CD14-positive monocyte (primary cell): ENCODE results near the gene RASAL2. TPM values are rescaled to one million over a fixed set of nuclear protein-coding genes. Genes with fewer than 3 reads are reported as not detected.

ENCODE experiments used
- DNase-seq, 3 donors: peaks; one replicate each; pipeline ENCODE4 v3.0.0-alpha.2; 2011 to 2022
- H2AFZ ChIP-seq: 2 replicates; pipeline ENCODE4 v1.6.0; 2012; ENCODE audit warnings: mild to moderate bottlenecking, low read depth, low read length, inconsistent platforms; ENCODE audit not compliant: insufficient read depth, poor library complexity, severe bottlenecking
- H3K27ac ChIP-seq, 2 donors: 1 replicate in 1 of 2; 2 replicates in 1 of 2; pipeline ENCODE4 v1.5.1; 2012 to 2013; ENCODE audit warnings: low read length in 2 of 2, control low read depth in 1 of 2, inconsistent platforms in 1 of 2, low read depth in 1 of 2, mild to moderate bottlenecking in 1 of 2
- H3K27me3 ChIP-seq, 2 donors: one replicate each; pipeline versions ENCODE4 v1.6.0 to v1.6.1; 2011 to 2013; ENCODE audit warnings: low read length in 2 of 2; ENCODE audit not compliant: control insufficient read depth in 2 of 2, insufficient read depth in 2 of 2
- H3K36me3 ChIP-seq, 2 donors: replicated peaks in 1 of 2; 1 replicate in 1 of 2; 2 replicates in 1 of 2; pipeline versions ENCODE4 v1.5.1 to v1.6.1; 2012 to 2013; ENCODE audit warnings: low read length in 2 of 2, control low read depth in 1 of 2, inconsistent platforms in 1 of 2, mild to moderate bottlenecking in 1 of 2; ENCODE audit not compliant: insufficient read depth in 2 of 2, control insufficient read depth in 1 of 2
- H3K4me1 ChIP-seq, 2 donors: 1 replicate in 1 of 2; 2 replicates in 1 of 2; pipeline versions ENCODE4 v1.5.1 to v1.6.1; 2012 to 2013; ENCODE audit warnings: low read length in 2 of 2, control low read depth in 1 of 2, inconsistent platforms in 1 of 2, mild to moderate bottlenecking in 1 of 2, moderate library complexity in 1 of 2; ENCODE audit not compliant: insufficient read depth in 2 of 2, control insufficient read depth in 1 of 2
- H3K4me2 ChIP-seq: replicated peaks from 2 replicates; pipeline ENCODE3; 2012; ENCODE audit warnings: low read length, moderate library complexity, mild to moderate bottlenecking; ENCODE audit not compliant: poor library complexity, severe bottlenecking; ENCODE audit errors: extremely low read depth
- H3K4me3 ChIP-seq, 3 experiments: fragments of 200-600 bp in 1 of 3; sonication (generic) in 1 of 3; replicated peaks in 1 of 3; 1 replicate in 2 of 3; 2 replicates in 1 of 3; pipeline ENCODE4 v1.5.1; 2011 to 2013; ENCODE audit warnings: low read length in 3 of 3, mild to moderate bottlenecking in 3 of 3, control low read depth in 2 of 3, low read depth in 2 of 3, inconsistent platforms in 1 of 3, moderate library complexity in 1 of 3
- H3K79me2 ChIP-seq: 2 replicates; pipeline ENCODE4 v1.6.0; 2012; ENCODE audit warnings: mild to moderate bottlenecking, control low read depth, inconsistent platforms, low read length, moderate library complexity; ENCODE audit not compliant: insufficient read depth
- H3K9ac ChIP-seq: 2 replicates; pipeline ENCODE4 v1.6.0; 2017; ENCODE audit warnings: low read length, mild to moderate bottlenecking; ENCODE audit not compliant: insufficient read depth, poor library complexity, severe bottlenecking
- H3K9me3 ChIP-seq, 2 donors: replicated peaks in 1 of 2; 1 replicate in 1 of 2; 2 replicates in 1 of 2; pipeline versions ENCODE4 v1.5.1 to v1.6.1; 2012 to 2013; ENCODE audit warnings: low read length in 2 of 2, control low read depth in 1 of 2; ENCODE audit not compliant: control insufficient read depth in 1 of 2, insufficient read depth in 1 of 2
- H4K20me1 ChIP-seq: 2 replicates; pipeline ENCODE4 v1.6.0; 2012; ENCODE audit warnings: mild to moderate bottlenecking, low read length, control low read depth, moderate library complexity; ENCODE audit not compliant: insufficient read depth
- H3K27ac Mint-ChIP-seq, 7 donors: one replicate each; pipeline ENCODE4 v1.8.0; 2020; ENCODE audit warnings: mild to moderate bottlenecking in 7 of 7, mixed read lengths in 7 of 7, moderate library complexity in 6 of 7, inconsistent platforms in 2 of 7
- H3K27me3 Mint-ChIP-seq, 3 donors: one replicate each; pipeline ENCODE4 v1.8.0; 2021 to 2022; ENCODE audit warnings: low read depth in 3 of 3, mild to moderate bottlenecking in 3 of 3, mixed read lengths in 3 of 3, moderate library complexity in 3 of 3, inconsistent platforms in 1 of 3
- H3K36me3 Mint-ChIP-seq, 2 donors: one replicate each; pipeline ENCODE4 v1.8.0; 2020; ENCODE audit warnings: mixed read lengths in 2 of 2, inconsistent platforms in 1 of 2, mild to moderate bottlenecking in 1 of 2
- H3K4me1 Mint-ChIP-seq: one replicate; pipeline ENCODE4 v1.8.0; 2020; ENCODE audit warnings: mild to moderate bottlenecking, mixed read lengths
- H3K4me3 Mint-ChIP-seq, 2 donors: one replicate each; pipeline ENCODE4 v1.8.0; 2020; ENCODE audit warnings: mild to moderate bottlenecking in 2 of 2, mixed read lengths in 2 of 2, moderate library complexity in 1 of 2
- H3K9me3 Mint-ChIP-seq, 7 donors: one replicate each; pipeline ENCODE4 v1.8.0; 2020 to 2022; ENCODE audit warnings: mixed read lengths in 7 of 7, mild to moderate bottlenecking in 6 of 7, moderate library complexity in 6 of 7, inconsistent platforms in 2 of 7
- WGBS: methylation state at CpG from one replicate; pipeline ENCODE4 v1.1.5; 2013; ENCODE audit warnings: missing lambda C conversion rate; ENCODE audit not compliant: insufficient coverage; 5-methylcytosine and 5-hydroxymethylcytosine counted together
- intact Hi-C, 2 donors: fragments of 100-400 bp; cut with micrococcal nuclease; formaldehyde crosslinking; loops; one replicate each; pipeline versions ENCODE4 v1.15.0 to v1.15.1; 2023
- polyA plus RNA-seq, 3 donors: library from polyadenylated mRNA; depleted of rRNA in 1 of 3; unstranded in 2 of 3; stranded (reverse) in 1 of 3; fragments of 300-500 nt in 2 of 3; fragments of >200 nt in 1 of 3; fragmentation: Illumina TruSeq in 2 of 3; gene quantifications; 1 replicate in 2 of 3; 2 replicates in 1 of 3; pipeline ENCODE4 v1.2.3, GENCODE V29; 2012 to 2021
- TF ChIP-seq, protein P1 (sequence below): fragments of 200-600 bp; IDR thresholded peaks from one replicate; pipeline ENCODE4 v1.8.0; 2022; ENCODE audit warnings: antibody characterized with exemption, mild to moderate bottlenecking

RASAL2 gene
- polyA plus RNA-seq, 3 donors, result 0.15 to 1.00 (median 0.63) TPM

DNA sequence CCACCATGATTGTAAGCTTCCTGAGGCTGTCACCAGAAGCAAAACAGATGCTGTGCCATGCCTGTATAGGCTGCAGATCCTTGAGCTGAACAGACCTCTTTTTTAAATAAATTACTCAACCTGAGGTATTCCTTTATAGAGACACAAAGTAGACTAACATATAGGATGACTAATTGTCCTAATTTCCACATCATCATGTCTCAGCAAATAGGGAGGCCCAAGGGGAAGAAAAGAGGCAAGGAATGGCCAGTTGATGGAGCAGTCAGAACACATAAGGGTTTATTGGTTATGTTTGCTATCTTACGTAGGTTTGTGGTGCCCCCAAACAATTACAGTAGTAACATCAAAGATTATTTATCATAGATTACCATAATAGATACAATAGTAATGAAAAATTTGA, 126.2 kb downstream of the RASAL2 start:
- no peaks in the 10 kb centered on the region for H3K79me2 ChIP-seq
- H3K36me3 ChIP-seq, result no peaks in the 10 kb centered on the region
- WGBS, result no CpG with 5 or more reads among the region's 1 CpG
- H3K9me3 ChIP-seq, result no peaks in the 10 kb centered on the region
- Mint-ChIP-seq H3K9me3 (no peaks in the 10 kb centered on the region), H3K27me3 (peaks cover 0 to 2% (median 0%) of the 10 kb centered on the region in 3 donors), H3K36me3 (no peaks in the 10 kb centered on the region), H3K27ac (peak overlapping the region in 1 of 7 donors; percentile 70), H3K4me1 (peaks cover 4% of the 10 kb centered on the region), H3K4me3 (no peak overlapping the region)
- H4K20me1 ChIP-seq, result no peaks in the 10 kb centered on the region
- H3K27ac ChIP-seq, result no peak overlapping the region
- no peaks in the 10 kb centered on the region for H3K4me1 ChIP-seq
- TF ChIP-seq, protein P1, sequence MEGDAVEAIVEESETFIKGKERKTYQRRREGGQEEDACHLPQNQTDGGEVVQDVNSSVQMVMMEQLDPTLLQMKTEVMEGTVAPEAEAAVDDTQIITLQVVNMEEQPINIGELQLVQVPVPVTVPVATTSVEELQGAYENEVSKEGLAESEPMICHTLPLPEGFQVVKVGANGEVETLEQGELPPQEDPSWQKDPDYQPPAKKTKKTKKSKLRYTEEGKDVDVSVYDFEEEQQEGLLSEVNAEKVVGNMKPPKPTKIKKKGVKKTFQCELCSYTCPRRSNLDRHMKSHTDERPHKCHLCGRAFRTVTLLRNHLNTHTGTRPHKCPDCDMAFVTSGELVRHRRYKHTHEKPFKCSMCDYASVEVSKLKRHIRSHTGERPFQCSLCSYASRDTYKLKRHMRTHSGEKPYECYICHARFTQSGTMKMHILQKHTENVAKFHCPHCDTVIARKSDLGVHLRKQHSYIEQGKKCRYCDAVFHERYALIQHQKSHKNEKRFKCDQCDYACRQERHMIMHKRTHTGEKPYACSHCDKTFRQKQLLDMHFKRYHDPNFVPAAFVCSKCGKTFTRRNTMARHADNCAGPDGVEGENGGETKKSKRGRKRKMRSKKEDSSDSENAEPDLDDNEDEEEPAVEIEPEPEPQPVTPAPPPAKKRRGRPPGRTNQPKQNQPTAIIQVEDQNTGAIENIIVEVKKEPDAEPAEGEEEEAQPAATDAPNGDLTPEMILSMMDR, result no peak
- H3K4me2 ChIP-seq, result no peak overlapping the region
- no peaks in the 10 kb centered on the region for H3K27me3 ChIP-seq
- H2AFZ ChIP-seq, result no peak overlapping the region
- no peak overlapping the region for H3K9ac ChIP-seq
- intact Hi-C loops, result no loop called here
- DNase-seq, result peak in 1 of 3 donors; percentile 10
- H3K4me3 ChIP-seq, result no peak overlapping the region

GRCh38 chr1:178223289-178223688, 129.4 kb downstream of the RASAL2 start:
- H3K9ac ChIP-seq, result no peak overlapping the region
- TF ChIP-seq, protein P1, result no peak
- intact Hi-C loops, result no loop called here
- H3K9me3 ChIP-seq, result no peaks in the 10 kb centered on the region
- Mint-ChIP-seq H3K9me3 (peaks cover 0 to 1% (median 0%) of the 10 kb centered on the region in 7 donors), H3K36me3 (no peaks in the 10 kb centered on the region), H3K27ac (no peak overlapping the region), H3K4me3 (no peak overlapping the region), H3K27me3 (peaks cover 0 to 2% (median 0%) of the 10 kb centered on the region in 3 donors), H3K4me1 (peaks cover 4% of the 10 kb centered on the region)
- no peaks in the 10 kb centered on the region for H3K27me3 ChIP-seq
- no peak for DNase-seq
- no peaks in the 10 kb centered on the region for H4K20me1 ChIP-seq
- H3K79me2 ChIP-seq, result no peaks in the 10 kb centered on the region
- H3K4me1 ChIP-seq, result no peaks in the 10 kb centered on the region
- H3K4me2 ChIP-seq, result no peak overlapping the region
- 78% methylated on average over 1 of the region's 1 CpG for WGBS
- no peak overlapping the region for H2AFZ ChIP-seq
- no peak overlapping the region for H3K4me3 ChIP-seq
- H3K27ac ChIP-seq, result no peak overlapping the region
- H3K36me3 ChIP-seq, result no peaks in the 10 kb centered on the region
